ENCODE results near the gene RASSF7.

Gene RASSF7

DNA sequence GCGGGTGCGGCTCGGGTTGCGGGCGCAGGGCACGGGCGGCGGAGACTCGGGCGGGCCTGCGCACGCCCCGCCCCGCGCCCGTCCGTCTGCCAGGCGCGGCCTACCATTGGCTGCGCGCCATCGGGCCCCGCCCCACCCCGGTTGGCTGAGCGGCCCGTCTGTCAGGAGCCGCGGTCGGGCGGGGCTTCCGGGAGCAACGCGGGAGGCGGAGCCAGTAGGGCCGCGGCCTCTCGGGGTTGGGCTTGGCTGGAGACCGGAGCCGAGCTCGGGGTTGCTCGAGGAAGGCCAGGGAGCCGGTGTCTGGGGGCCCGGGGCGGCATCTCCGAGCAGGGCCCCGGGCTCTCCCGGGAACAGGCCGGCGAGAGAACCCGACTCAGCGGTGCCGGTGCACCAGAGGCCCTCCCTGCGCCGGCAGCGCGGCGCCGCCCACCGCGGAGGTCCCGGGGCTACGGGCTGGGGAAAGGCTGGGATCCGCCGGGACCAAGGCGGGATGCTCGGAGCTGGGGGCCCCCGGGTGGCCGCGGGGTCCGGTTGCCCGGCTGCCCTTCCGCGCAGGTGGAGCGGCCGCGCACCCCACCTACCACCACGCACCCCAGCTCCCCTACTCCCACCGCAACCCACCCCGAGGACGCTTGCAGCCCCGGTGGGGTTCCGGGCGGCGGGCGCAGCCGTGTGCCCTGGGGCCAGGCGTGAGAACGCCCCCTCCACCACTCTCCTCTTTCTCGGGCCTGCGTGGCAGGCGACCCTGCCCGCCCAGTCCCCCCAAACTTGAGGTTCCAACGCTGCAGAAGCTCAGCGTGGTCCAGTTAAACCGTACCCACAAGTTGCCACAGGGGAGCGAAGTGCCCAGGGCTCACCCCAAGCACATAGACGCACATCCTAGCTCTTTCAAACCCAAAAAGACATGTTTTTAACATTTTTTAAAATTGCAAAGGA is 25.0 kb upstream of the RASSF7 start, which contains the start of gene HRAS (continued):
- TF ChIP-seq, protein P1, sequence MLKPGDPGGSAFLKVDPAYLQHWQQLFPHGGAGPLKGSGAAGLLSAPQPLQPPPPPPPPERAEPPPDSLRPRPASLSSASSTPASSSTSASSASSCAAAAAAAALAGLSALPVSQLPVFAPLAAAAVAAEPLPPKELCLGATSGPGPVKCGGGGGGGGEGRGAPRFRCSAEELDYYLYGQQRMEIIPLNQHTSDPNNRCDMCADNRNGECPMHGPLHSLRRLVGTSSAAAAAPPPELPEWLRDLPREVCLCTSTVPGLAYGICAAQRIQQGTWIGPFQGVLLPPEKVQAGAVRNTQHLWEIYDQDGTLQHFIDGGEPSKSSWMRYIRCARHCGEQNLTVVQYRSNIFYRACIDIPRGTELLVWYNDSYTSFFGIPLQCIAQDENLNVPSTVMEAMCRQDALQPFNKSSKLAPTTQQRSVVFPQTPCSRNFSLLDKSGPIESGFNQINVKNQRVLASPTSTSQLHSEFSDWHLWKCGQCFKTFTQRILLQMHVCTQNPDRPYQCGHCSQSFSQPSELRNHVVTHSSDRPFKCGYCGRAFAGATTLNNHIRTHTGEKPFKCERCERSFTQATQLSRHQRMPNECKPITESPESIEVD (tag by site-specific recombination; IDR thresholded peaks at IDR 0.05) = no peak
- no peak for TF ChIP-seq GLI2 (tag by site-specific recombination; IDR thresholded peaks at IDR 0.05; ENCODE audit: borderline replicate concordance, low read depth)
- no peak for TF ChIP-seq ZNF596 (tag by site-specific recombination; IDR thresholded peaks at IDR 0.05)
- peak; percentile 47; the same call in 1 of the 2 replicates for TF ChIP-seq ZNF660 (tag by site-specific recombination; IDR thresholded peaks at IDR 0.05)
- no peak for TF ChIP-seq ZBTB1 (tag by site-specific recombination; IDR thresholded peaks at IDR 0.05)
- no peak for TF ChIP-seq ZNF23 (tag by site-specific recombination; IDR thresholded peaks at IDR 0.05; ENCODE audit: borderline replicate concordance)
- TF ChIP-seq, protein P2, sequence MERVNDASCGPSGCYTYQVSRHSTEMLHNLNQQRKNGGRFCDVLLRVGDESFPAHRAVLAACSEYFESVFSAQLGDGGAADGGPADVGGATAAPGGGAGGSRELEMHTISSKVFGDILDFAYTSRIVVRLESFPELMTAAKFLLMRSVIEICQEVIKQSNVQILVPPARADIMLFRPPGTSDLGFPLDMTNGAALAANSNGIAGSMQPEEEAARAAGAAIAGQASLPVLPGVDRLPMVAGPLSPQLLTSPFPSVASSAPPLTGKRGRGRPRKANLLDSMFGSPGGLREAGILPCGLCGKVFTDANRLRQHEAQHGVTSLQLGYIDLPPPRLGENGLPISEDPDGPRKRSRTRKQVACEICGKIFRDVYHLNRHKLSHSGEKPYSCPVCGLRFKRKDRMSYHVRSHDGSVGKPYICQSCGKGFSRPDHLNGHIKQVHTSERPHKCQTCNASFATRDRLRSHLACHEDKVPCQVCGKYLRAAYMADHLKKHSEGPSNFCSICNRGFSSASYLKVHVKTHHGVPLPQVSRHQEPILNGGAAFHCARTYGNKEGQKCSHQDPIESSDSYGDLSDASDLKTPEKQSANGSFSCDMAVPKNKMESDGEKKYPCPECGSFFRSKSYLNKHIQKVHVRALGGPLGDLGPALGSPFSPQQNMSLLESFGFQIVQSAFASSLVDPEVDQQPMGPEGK (tag by site-specific recombination; IDR thresholded peaks at IDR 0.05) = peak; percentile 53
- TF ChIP-seq ZNF510 (tag by site-specific recombination; IDR thresholded peaks at IDR 0.05; ENCODE audit: insufficient replicate concordance) = no peak
- no peak for TF ChIP-seq ZNF121 (tag by site-specific recombination; IDR thresholded peaks at IDR 0.05)
- no peak for TF ChIP-seq ZNF701 (tag by site-specific recombination; IDR thresholded peaks at IDR 0.05)
- TF ChIP-seq SP3 (tag by site-specific recombination; IDR thresholded peaks at IDR 0.05) = peak; percentile 69
- no peak for TF ChIP-seq REST (tag by site-specific recombination; IDR thresholded peaks at IDR 0.05)
- TF ChIP-seq IKZF3 (tag by site-specific recombination; IDR thresholded peaks at IDR 0.05) = peak; percentile 42; the same call in 1 of the 2 replicates
- TF ChIP-seq ZNF223 (tag by site-specific recombination; IDR thresholded peaks at IDR 0.05) = no peak
- TF ChIP-seq, protein P3, sequence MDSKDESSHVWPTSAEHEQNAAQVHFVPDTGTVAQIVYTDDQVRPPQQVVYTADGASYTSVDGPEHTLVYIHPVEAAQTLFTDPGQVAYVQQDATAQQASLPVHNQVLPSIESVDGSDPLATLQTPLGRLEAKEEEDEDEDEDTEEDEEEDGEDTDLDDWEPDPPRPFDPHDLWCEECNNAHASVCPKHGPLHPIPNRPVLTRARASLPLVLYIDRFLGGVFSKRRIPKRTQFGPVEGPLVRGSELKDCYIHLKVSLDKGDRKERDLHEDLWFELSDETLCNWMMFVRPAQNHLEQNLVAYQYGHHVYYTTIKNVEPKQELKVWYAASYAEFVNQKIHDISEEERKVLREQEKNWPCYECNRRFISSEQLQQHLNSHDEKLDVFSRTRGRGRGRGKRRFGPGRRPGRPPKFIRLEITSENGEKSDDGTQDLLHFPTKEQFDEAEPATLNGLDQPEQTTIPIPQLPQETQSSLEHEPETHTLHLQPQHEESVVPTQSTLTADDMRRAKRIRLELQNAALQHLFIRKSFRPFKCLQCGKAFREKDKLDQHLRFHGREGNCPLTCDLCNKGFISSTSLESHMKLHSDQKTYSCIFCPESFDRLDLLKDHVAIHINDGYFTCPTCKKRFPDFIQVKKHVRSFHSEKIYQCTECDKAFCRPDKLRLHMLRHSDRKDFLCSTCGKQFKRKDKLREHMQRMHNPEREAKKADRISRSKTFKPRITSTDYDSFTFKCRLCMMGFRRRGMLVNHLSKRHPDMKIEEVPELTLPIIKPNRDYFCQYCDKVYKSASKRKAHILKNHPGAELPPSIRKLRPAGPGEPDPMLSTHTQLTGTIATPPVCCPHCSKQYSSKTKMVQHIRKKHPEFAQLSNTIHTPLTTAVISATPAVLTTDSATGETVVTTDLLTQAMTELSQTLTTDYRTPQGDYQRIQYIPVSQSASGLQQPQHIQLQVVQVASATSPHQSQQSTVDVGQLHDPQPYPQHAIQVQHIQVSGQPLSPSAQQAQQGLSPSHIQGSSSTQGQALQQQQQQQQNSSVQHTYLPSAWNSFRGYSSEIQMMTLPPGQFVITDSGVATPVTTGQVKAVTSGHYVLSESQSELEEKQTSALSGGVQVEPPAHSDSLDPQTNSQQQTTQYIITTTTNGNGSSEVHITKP (tag by site-specific recombination; IDR thresholded peaks at IDR 0.05) = peak; percentile 67
- TF ChIP-seq ZNF677 (tag by site-specific recombination; IDR thresholded peaks at IDR 0.05) = no peak
- no peak for TF ChIP-seq OVOL3 (tag by site-specific recombination; IDR thresholded peaks at IDR 0.05)
- TF ChIP-seq GLIS1 (tag by site-specific recombination; IDR thresholded peaks at IDR 0.05) = peak; percentile 63
- TF ChIP-seq ZFP69B (tag by site-specific recombination; IDR thresholded peaks at IDR 0.05) = no peak
- TF ChIP-seq ZNF280C (tag by site-specific recombination; IDR thresholded peaks at IDR 0.05) = no peak
- TF ChIP-seq, protein P4, sequence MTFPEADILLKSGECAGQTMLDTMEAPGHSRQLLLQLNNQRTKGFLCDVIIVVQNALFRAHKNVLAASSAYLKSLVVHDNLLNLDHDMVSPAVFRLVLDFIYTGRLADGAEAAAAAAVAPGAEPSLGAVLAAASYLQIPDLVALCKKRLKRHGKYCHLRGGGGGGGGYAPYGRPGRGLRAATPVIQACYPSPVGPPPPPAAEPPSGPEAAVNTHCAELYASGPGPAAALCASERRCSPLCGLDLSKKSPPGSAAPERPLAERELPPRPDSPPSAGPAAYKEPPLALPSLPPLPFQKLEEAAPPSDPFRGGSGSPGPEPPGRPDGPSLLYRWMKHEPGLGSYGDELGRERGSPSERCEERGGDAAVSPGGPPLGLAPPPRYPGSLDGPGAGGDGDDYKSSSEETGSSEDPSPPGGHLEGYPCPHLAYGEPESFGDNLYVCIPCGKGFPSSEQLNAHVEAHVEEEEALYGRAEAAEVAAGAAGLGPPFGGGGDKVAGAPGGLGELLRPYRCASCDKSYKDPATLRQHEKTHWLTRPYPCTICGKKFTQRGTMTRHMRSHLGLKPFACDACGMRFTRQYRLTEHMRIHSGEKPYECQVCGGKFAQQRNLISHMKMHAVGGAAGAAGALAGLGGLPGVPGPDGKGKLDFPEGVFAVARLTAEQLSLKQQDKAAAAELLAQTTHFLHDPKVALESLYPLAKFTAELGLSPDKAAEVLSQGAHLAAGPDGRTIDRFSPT (tag by site-specific recombination; IDR thresholded peaks at IDR 0.05) = peak; percentile 65
- no peak for TF ChIP-seq ZNF610 (tag by site-specific recombination; IDR thresholded peaks at IDR 0.05; ENCODE audit: borderline replicate concordance)
- no peak for TF ChIP-seq SCRT1 (tag by site-specific recombination; IDR thresholded peaks at IDR 0.05; ENCODE audit: borderline replicate concordance)

Measured in HEK293 (cell line).